GM12892 (cell line): ENCODE data around the gene SEC14L1.

Experiments used
- DNase-seq: peaks from one replicate; pipeline ENCODE4 v3.0.0; 2011; ENCODE audit not compliant: insufficient read length
- FAIRE-seq: peaks from 2 replicates; lab custom pipeline; 2011; peaks lifted over from hg19 to GRCh38; lab: Jason Lieb, UNC
- POLR2A ChIP-seq: IDR thresholded peaks from 2 replicates; pipeline ENCODE4 v1.6.1; 2011; ENCODE audit warnings: low read depth, low read length, control low read depth
- POLR2AphosphoS5 ChIP-seq: IDR thresholded peaks from 2 replicates; pipeline ENCODE4 v1.6.1; 2011; ENCODE audit warnings: low read depth, low read length, control low read depth
- TAF1 ChIP-seq: IDR thresholded peaks from 2 replicates; pipeline ENCODE4 v1.6.1; 2011; ENCODE audit warnings: low read depth, mild to moderate bottlenecking, control low read depth, low read length, borderline replicate concordance

Gene SEC14L1

DNA sequence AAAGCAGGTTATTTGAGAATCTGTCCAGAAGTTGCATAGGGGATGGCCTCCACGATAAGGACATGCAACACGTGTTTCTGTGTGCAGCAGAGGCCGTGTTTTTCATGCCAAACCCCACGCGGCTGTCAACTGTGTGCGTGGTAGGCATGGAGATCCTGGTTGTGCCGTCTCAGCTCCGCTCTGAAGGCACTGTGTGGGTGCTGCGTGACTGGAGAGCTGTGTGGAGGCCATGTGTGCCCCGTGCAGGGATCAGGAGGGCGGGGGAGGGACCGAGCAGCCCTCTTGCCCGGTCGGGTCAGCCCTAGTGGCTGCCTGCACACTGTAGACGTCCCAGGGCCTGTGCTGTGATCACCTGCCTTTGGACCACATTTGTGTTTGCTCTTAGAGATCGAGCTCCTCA lies 74.5 kb downstream of the SEC14L1 start:
- TF ChIP-seq POLR2A (no peak), TAF1 (no peak), POLR2AphosphoS5 (no peak)
- no peak for DNase-seq
- no peak for FAIRE-seq

DNA sequence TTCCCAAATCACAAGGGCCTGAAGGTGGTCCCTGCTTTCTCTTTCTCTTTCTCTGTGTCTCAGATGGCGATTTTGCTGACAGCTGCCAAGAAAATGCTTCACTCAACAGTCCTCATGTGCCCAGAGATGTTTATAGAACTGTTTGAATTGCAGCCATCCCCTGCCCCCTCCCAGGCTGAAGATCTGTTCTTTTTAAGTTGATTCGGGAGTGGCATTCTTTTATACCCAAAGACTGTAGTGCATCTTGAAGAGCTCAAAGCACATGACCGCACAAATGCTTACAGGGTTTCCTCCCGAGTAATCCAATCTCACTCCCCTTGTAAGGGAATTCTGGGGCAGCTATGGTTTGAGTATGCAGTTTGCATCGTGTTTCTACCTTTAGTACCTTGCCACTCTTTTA lies 75.7 kb downstream of the SEC14L1 start:
- TF ChIP-seq TAF1 (no peak), POLR2A (no peak), POLR2AphosphoS5 (no peak)
- DNase-seq (no peak), FAIRE-seq (no peak)

DNA sequence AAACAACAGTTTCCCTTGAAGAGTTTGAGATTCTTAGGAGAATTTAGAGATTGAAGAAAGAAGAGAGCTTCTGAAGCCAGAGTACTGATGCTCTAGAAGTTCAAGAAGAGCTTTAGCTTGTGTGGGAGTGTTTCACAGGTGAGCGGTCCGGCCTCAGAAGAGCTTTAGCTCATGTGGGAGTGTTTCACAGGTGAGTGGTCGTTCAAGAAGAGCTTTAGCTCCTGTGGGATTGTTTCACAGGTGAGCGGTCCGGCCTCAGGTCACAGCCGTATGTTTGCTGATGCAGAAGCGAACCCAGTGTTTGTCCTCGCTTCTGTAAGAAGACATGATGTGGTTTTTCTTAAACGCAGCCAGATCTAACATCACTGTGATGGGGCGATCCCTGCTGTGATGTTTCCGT lies 76.4 kb downstream of the SEC14L1 start:
- DNase-seq: no peak
- FAIRE-seq: no peak
- TF ChIP-seq POLR2A (no peak), POLR2AphosphoS5 (no peak), TAF1 (no peak)

DNA sequence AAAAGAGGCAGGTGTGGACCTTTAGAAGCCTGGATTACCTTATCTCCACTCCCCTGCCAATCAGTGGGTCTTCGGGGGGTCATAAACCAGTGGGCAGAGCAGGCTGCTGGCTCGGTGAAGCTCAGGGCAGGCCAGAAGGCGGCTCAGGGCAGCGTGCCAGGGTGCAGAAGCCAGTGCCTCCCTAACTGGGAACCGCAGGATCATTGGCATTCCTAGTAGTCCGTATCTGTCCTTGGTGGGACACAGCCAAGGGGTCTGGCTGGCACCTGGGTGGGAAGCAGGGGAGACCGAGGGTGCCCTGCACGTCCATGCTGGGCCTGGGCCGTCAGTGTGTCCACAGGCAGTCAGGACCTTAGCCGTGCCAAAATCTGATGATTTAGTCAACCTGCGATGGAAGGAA lies 76.8 kb downstream of the SEC14L1 start:
- TF ChIP-seq POLR2A (no peak), TAF1 (no peak), POLR2AphosphoS5 (peak; percentile 48; the same call in 1 of the 2 replicates)
- DNase-seq (no peak), FAIRE-seq (no peak)

DNA sequence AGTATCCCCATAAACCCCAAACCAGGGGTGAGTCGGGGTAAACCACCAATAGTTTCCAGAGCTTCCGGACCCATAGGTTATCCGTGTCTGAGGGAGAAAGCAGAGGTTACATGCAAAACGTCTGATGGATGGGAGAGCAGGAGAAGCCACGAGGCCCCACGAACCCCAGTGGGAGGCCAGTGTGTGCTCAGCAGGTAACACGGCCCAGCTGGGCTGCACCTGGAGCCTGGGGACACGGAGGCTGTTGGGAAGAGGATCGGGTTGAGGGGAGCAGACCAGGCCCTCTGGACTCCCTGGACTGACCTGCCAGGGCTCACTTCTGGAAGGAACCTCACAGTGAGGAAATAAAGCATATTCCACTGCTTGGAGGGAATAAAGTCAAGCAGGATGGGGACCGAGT lies 78.1 kb downstream of the SEC14L1 start:
- FAIRE-seq: no peak
- TF ChIP-seq POLR2A (no peak), POLR2AphosphoS5 (no peak), TAF1 (no peak)
- DNase-seq: no peak

DNA sequence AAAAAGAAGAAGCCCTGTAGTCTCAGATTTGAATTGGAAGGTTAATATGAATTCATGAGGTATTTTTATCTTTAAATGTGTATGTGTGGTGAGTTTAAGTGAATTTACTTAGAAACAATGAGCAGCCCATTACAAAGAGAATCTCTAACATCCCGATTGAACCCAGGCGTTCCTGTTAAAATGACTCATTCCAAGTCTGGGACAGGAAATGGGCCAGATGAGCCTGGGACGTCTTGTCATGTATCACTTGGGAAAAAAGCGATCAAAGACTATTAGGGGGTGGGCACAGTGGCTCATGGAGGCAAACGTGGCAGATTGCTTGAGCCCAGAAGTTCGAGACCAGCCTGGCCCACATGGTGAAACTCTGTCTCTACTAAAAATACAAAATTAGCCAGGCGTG lies 81.6 kb downstream of the SEC14L1 start:
- FAIRE-seq (no peak), DNase-seq (no peak)
- TF ChIP-seq POLR2AphosphoS5 (no peak), TAF1 (no peak), POLR2A (no peak)

DNA sequence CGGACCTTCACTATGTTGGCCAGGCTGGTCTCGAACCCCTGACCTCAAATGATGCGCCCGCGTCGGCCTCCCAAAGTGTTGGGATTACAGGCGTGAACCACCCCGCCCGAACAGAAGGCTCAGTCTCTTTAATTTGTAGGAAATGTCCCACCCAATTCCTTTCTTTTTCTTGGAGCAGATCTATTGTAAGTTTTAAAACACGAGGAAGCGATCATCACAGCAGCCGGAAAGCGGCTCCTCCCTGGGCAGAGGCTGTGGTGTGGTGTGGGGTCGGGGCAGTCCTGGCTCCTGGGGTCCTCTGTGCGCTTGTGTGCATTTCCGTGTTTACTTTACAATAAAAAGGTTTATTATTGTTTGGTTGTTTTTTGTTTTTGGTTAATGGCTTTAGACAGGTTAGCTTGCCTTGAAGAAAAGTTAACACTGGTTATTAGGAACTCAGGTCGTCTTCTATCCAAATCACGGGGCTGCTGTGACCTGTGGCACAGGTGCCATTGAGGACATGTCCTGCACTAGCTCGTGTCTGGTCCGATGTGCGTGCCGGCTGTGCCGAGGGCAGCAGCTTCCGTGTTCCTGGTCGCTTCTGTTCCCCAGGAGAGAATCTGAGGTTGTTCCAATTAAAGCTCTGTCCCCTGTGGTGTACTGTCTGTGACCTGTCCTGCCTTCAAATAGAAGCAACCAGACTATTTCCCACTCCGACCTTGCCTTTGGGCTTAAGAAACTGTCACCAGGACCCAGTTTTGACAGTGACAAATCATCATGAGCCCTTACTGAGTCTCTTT lies 83.1 kb downstream of the SEC14L1 start:
- TF ChIP-seq POLR2AphosphoS5 (no peak), POLR2A (no peak), TAF1 (no peak)
- FAIRE-seq (no peak), DNase-seq (no peak)

DNA sequence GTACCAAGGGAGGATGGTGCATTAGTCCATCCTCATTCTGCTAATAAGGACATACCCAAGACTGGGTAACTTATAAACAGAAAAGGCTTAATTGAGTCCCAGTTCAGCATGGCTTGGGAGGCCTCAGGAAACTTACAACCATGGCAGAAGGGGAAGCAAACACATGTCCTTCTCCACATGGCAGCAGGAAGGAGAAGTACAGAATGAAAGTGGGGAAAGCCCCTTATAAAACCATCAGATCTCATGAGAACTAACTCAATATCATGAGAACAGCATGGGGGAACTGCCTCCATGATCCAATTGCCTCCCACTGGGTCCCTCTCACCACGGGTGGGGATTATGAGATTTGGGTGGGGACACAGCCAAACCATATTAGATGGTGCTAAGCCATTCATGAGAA lies 84.5 kb downstream of the SEC14L1 start:
- no peak for TF ChIP-seq POLR2A
- no peak for TF ChIP-seq TAF1
- TF ChIP-seq POLR2AphosphoS5: no peak
- DNase-seq (no peak), FAIRE-seq (no peak)

DNA sequence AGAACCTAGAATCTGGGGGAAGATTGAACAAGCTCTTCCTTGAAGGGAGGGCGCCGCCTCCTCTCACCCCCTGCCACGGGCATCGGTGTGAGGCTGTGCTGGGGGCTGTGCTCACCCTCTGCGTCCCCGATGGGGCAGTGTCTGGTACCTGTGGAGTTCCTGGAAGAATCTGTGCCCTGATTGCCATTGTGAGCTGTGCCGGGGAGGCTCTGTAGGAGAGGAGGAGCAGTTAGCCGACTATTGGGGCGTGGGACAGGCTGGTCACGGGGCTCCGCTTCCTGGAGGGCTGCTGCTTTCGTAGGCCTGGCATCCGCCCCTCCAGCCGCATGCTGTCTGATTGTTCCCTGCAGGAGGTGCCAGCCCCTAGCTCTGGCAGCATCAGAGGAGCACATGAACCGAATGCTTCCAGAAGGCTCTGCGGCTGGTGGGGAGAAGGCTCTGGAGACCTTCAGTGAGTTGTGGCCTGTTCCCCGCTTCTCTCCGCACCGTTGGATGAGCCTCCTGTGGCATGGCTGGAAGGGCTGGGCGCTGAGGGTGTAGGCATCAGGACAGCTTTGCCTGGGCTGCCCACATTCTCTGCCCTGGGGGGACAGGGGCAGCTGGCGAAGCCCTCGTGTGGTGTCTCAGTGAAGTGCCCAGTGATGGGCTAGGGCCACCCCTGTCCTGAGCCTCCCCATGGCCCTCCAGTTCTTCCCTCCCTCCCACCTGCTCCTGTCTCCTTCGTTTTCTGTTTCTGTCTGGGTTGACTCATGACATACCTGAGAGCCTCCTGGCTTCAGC lies 86.9 kb downstream of the SEC14L1 start:
- DNase-seq (no peak), FAIRE-seq (no peak)
- TF ChIP-seq POLR2AphosphoS5 (no peak), POLR2A (no peak), TAF1 (no peak)

DNA sequence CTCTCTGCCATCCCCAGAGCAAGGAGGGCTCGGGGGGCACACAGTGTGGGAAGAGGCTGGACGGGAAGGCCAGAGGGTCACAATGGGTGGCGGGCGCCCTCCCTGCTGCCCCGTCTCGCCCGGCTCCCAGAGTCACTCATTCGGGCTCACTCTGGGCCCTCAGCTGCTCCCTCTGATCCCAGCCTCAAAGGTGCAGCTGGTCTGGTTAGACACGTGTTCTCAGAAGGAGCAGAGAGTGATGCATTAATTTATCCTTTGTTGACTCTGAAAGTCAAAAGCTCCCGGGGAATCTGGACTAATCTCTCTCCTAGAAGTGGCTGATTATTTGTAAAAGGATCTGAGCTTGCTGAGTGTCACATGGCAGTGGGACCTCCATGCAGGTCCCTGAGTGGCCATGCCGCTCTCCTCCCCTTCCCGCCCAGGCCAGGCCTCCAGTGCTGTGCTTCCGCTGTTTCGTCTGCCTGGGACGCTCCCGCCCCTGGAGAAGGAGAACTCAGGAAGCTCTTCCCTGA lies 87.5 kb downstream of the SEC14L1 start:
- DNase-seq (no peak), FAIRE-seq (no peak)
- TF ChIP-seq POLR2AphosphoS5 (no peak), TAF1 (no peak), POLR2A (no peak)

DNA sequence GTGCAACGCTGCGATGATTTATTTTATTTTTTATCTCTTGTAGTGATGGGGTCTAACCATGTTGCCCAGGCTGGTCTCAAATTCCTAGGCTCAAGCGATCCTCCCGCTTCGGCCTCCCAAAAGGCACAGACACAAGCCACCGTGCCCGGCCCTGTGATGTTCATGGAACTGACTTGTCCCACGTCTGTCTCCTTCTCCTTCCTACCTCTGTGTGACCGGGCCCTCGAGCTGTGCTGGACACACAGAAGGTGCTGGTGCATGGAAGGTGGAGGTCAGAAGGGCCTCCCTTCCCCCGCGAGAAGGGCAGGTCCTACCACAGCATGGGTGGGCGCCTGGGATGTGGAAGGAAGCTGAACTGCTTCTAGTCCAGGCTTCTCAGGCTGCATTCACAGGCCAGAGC lies 88.0 kb downstream of the SEC14L1 start:
- DNase-seq: no peak
- FAIRE-seq: no peak
- TF ChIP-seq TAF1: no peak
- TF ChIP-seq POLR2A: no peak
- TF ChIP-seq POLR2AphosphoS5: no peak
